ENCODE results near the gene SURF1. TPM values are rescaled to one million over a fixed set of nuclear protein-coding genes. Genes with fewer than 3 reads are reported as not detected.
"Not testable (repeated sequence)": the region's sequence is repeated elsewhere in the genome, so short reads cannot be mapped to it uniquely, and the experiment has no call there.

SURF1 gene
- total RNA-seq, 1 experiment from 2014 or later = 22.8 TPM

DNA sequence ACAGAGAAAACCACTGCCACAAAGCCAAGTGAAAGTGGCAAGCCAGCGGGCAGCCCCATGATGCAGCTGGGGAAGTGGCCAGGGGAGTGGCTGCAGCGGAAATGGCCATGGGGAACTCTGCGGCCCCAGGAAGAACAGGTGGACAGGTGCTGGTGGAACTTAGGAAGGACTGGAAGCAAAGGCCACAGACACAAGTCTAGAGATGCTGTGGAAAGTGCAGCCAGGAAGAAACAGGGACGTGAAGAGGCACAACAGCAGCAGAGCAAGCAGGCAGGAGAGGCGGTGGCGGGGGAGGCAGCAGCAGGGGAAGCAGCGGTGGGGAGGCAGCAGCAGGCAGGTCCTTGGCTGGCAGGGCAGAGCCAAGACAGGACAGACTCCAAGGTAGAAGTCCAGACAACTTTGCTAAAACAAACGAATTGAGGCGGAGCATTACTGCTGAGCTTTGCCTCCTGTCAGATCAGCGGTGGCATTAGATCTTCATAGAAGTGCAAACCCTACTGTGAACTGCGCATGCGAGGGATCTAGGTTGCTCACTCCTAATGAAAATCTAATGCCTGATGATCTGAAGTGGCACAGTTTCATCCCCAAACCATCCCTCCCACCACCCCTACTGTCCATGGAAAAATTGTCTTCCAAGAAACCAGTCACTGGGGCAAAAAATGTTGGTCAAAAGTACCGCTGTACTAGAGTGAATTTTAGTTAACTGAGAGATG is 32.1 kb downstream of the SURF1 start:
- no peak for DNase-seq (ENCODE audit: low read depth)

DNA sequence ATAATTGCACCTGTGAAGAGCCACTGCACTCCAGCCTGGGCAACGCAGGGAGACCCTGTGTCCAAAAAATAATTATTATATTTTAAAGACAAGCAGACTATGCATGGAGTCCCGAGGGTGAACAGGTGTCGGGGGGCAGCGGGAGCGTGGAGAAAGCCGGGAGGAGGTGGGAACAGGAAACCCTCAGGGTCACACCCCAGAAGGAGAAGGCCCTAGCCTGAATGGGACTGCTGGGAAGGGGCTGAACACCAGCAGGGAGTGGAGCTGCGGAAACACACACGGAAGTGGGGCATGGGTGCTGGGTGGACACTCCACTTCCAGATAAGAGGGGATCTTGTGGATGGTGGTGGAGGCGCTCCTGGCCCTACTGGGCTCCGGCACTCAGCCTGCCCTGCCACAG is 33.1 kb downstream of the SURF1 start:
- no peak for DNase-seq (ENCODE audit: low read depth)

GRCh38 chr9:133322701-133323100 is 33.6 kb downstream of the SURF1 start:
- DNase-seq (ENCODE audit: low read depth) = no peak

- DNase-seq (ENCODE audit: low read depth) = no peak
Measured at GRCh38 chr9:133321411-133321935, 34.8 kb downstream of the SURF1 start.

- no peak for DNase-seq (ENCODE audit: low read depth)
Measured at GRCh38 chr9:133320421-133320881, 35.8 kb downstream of the SURF1 start.

DNA sequence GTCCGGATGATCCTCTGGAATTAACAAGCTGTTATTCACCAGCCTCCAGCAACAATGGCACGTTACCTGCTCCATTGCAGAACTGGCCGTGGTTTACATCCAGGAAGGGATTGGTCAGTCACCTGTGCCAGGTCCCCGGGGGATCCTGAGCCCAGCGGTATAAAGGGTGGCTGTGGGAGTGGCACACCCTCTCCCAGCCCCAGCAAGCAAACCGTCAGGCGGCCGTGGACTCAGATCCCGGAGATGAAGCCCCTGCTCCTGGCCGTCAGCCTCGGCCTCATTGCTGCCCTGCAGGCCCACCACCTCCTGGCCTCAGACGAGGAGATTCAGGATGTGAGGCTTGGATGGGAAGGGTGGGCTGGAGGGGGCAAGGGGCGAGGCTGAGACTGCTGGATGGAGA is 38.7 kb downstream of the SURF1 start:
- not testable (repeated sequence) for DNase-seq (ENCODE audit: low read depth)

DNA sequence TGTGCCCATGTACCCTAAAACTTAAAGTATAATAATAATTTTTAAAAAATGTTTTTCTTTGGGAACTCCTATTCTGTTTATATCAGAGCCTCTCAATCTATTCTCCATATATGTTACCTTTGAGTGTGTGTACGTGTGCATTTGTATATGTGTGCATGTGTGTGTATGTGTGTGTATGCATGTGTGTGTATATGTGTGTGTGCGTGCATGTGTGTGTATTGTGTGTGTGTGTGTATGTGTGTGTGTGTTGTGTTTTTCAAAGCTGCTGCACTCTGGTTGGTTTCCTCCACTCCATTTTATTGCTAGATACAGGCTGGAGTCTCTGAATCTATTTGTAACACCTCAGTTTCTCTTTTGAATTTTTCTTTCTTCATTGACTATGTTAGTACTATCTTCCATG is 40.3 kb downstream of the SURF1 start:
- no peak for DNase-seq (ENCODE audit: low read depth)

- no peak for DNase-seq (ENCODE audit: low read depth)
Measured at GRCh38 chr9:133309608-133310007, 46.7 kb downstream of the SURF1 start.

- no peak for DNase-seq (ENCODE audit: low read depth)
Measured at GRCh38 chr9:133307301-133307700, 49.0 kb downstream of the SURF1 start.

- DNase-seq (ENCODE audit: low read depth) = no peak
Measured at GRCh38 chr9:133306242-133307204, 49.8 kb downstream of the SURF1 start.

DNA sequence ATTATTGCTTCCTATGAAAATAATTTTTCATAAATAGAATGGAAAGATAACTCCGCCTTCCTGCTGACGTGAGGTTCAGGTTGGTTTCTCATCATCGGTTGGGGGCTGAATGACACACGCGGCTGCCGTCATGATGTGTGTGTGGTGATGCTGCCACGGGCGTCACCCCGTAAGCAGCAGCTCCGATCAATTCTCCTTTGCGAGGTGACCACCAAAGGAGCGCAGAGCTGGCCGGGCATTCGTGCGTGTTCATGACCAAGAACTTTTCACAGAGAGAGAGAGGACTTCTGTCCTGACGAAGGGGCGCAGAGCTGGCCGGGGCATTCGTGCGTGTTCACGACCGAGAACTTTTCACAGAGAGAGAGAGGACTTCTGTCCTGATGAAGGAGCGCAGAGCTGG is 50.6 kb downstream of the SURF1 start:
- no peak for DNase-seq (ENCODE audit: low read depth)

- no peak for DNase-seq (ENCODE audit: low read depth)
Measured at GRCh38 chr9:133304477-133305377, 51.6 kb downstream of the SURF1 start.

GRCh38 chr9:133304158-133304470 is 52.2 kb downstream of the SURF1 start:
- no peak for DNase-seq (ENCODE audit: low read depth)

GRCh38 chr9:133303266-133304157 is 52.8 kb downstream of the SURF1 start:
- DNase-seq (ENCODE audit: low read depth) = no peak

Other genes with a start within 250 kb of the SURF1 start
- gene RALGDS, start 235.2 kb downstream of the SURF1 start, total RNA-seq (2014; rRNA removed) = 15.5 and 17.8 TPM in 2 replicates
- 0.34 and 1.3 TPM in 2 replicates for gene GBGT1, start 192.6 kb downstream of the SURF1 start, total RNA-seq (2014; rRNA removed)
- gene OBP2B, start 147.2 kb downstream of the SURF1 start, total RNA-seq (2014; rRNA removed) = not detected in 2 replicates
- gene ABO, start 81.3 kb downstream of the SURF1 start, total RNA-seq (2014; rRNA removed) = not detected in 2 replicates
- gene SURF6, start 20.3 kb downstream of the SURF1 start, total RNA-seq (2014; rRNA removed) = 26.8 and 27.8 TPM in 2 replicates
- gene MED22, start 8.4 kb downstream of the SURF1 start, total RNA-seq (2014; rRNA removed) = 28.5 and 30.5 TPM in 2 replicates
- 2,137 and 2,163 TPM in 2 replicates for gene RPL7A, start 8.3 kb downstream of the SURF1 start, total RNA-seq (2014; rRNA removed)
- 25.3 and 29.6 TPM in 2 replicates for gene SURF2, start 63 bp upstream of the SURF1 start, total RNA-seq (2014; rRNA removed)
- gene SURF4, start 19.6 kb upstream of the SURF1 start, total RNA-seq (2014; rRNA removed) = 456 and 465 TPM in 2 replicates
- 0.45 and 1.4 TPM in 2 replicates for gene STKLD1, start 19.9 kb upstream of the SURF1 start, total RNA-seq (2014; rRNA removed)
- gene REXO4, start 61.5 kb upstream of the SURF1 start, total RNA-seq (2014; rRNA removed) = 21.0 and 23.6 TPM in 2 replicates
- 1.6 and 2.3 TPM in 2 replicates for gene ADAMTS13, start 65.9 kb upstream of the SURF1 start, total RNA-seq (2014; rRNA removed)
- 7.4 and 8.2 TPM in 2 replicates for gene CACFD1, start 103.5 kb upstream of the SURF1 start, total RNA-seq (2014; rRNA removed)
- gene SLC2A6, start 122.6 kb upstream of the SURF1 start, total RNA-seq (2014; rRNA removed) = 16.6 and 19.1 TPM in 2 replicates
- 0.63 TPM in 1 of 2 replicates, not detected in the other for gene MYMK, start 168.5 kb upstream of the SURF1 start, total RNA-seq (2014; rRNA removed)
- gene ADAMTSL2, start 178.2 kb upstream of the SURF1 start, total RNA-seq (2014; rRNA removed) = 0.32 TPM in 1 of 2 replicates, not detected in the other

Measured in LHCN-M2 (cell line).